NCI-H748 (cell line): Measurements from ENCODE around the gene KLK5.
A peak's percentile ranks its signal among the peaks of the same experiment; 100 is the strongest.
"Not testable (repeated sequence)": the region's sequence is repeated elsewhere in the genome, so short reads cannot be mapped to it uniquely, and the experiment has no call there.

Experiments
- DNase-seq: peaks from one replicate; lab custom pipeline; 2025; ENCODE audit not compliant: unreplicated experiment; lab: John Stamatoyannopoulos, UW

Gene KLK5

DNA sequence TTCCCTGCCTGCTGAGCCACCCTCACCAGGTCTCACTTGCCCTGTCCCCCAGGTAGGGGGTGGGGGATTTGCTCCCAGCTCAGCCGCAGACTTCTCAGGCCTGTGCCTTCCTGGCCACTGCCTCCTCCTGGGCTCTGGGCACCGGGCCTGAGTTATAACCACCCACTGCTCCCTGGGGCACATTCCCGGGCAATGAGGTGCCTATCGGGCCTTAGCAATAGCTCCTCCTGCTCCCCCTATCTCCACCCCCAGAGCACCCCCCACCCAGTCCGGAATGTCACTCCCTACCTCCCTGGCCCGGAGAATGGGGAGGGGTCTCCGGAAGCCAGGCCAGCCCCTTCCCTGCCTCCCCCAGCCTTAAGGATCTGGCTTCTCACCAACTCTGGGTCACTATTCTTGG lies at the start of gene KLK5:
TSS of gene KLK5 (minus strand) at position 129 of the 400 bp plus-strand sequence. CDS start 381 bp downstream, outside the sequence.
- no peak for DNase-seq

DNA sequence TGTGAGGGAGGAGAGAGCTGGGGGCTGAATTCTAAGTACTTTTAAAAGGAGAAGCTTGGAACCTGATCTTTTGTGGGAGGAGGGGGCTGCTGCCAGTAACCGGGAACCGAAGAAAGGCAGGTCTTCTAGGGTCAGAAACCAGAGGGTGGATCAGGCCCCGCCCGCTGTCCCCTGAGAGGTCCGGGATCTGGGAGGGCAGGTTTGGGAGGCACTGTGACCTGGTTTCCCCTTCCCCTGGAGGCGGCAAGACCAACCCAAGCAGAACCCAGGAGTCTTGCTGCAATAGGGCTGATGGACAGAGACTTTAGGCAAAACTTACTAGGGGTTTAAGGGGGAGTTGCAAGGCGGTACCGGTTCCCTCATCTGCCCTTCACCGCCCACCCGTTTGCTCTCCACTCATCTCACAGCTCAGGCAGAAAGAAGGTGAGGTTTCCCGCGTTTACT lies 49.3 kb upstream of the KLK5 start:
- no peak for DNase-seq

DNA sequence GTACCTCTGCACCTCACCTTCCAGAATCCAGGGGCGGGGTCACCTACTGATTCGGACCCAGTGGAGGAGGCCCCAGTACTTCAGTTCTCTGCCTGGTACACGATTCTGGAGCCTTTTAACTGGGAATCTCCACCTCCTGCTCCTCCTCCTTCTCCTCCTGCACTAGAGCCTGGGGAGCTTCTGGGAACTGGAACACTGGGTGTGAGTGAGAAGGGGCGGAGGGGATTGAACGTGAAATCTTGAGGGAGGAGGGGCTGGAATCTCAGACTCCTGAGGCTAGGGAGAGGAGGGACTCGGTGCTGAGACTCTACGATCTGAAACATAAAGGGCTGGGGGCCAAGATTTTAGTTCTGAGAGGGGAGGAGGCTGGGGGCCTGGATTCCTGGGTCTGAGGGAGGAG lies 48.7 kb upstream of the KLK5 start, which contains the start of gene KLK8:
TSS of gene KLK8 (minus strand) at position 90 of the 400 bp plus-strand sequence. CDS start 437 bp downstream, outside the sequence.
- DNase-seq, result no peak

DNA sequence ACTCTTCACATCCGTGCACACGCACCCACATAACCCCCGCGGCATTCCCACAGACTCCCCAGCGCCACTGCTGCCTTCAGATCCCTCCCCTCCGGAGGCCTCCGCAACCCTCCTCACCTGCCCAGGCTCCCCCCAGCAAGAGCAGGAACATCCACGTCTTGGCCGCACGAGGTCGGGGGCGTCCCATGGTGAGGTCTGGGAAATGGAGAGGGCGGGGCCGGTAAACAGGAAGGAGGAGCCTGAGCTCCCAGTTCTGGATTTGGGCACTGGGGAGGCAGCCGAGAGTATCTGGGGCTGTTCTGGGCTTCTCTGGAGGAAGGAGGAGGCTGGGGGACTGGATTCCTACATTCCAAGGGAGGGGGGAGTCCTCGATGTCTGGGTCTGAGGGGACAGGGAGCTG lies 48.1 kb upstream of the KLK5 start:
- no peak for DNase-seq

DNA sequence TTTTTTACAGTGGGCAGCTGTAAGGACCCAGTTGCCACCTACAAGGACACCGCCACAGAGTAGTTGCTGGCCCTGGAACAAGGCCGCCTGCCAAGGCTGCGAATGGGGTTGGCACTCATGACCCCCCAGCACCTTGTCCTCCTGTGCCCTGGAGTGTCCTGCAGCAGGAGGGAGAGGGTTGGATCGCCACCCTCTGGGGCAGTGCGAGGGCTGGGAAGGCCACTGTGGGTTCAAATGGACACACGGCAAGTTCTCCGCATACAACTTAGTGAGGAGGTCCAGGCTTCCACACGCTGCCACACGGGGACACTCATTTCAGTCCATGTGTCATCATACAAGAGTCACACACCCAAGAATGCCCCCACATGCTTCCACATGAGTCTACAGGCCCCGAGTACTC lies 47.6 kb upstream of the KLK5 start:
- DNase-seq, result no peak

GRCh38 chr19:50998686-50999085 lies 45.8 kb upstream of the KLK5 start:
- DNase-seq, result no peak

- no peak for DNase-seq
These were observed 45.2 kb upstream of the KLK5 start for GRCh38 chr19:50998061-50998460.

DNA sequence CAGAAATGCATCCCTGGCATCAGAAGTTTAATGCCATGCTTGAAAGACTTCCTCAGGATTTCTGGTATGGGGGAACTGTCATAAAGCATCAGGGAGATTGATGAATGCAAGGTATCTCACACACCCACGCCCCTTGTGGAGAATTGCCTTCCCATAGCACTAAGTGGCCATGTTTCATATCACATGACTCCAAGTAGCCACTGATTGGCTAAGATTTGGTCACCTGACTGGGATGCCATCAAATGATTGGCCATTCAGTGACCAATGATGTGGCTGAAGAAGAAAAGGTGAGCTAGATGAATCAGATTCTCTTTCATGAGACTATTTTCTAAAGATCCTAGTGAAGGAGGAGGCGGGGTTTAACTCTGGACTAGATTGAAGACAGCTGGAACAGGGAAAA lies 41.3 kb upstream of the KLK5 start:
- DNase-seq, result no peak

GRCh38 chr19:50992666-50993035 lies 39.8 kb upstream of the KLK5 start:
- no peak for DNase-seq

GRCh38 chr19:50984416-50984815 lies 31.6 kb upstream of the KLK5 start:
- DNase-seq, result not testable (repeated sequence)

DNA sequence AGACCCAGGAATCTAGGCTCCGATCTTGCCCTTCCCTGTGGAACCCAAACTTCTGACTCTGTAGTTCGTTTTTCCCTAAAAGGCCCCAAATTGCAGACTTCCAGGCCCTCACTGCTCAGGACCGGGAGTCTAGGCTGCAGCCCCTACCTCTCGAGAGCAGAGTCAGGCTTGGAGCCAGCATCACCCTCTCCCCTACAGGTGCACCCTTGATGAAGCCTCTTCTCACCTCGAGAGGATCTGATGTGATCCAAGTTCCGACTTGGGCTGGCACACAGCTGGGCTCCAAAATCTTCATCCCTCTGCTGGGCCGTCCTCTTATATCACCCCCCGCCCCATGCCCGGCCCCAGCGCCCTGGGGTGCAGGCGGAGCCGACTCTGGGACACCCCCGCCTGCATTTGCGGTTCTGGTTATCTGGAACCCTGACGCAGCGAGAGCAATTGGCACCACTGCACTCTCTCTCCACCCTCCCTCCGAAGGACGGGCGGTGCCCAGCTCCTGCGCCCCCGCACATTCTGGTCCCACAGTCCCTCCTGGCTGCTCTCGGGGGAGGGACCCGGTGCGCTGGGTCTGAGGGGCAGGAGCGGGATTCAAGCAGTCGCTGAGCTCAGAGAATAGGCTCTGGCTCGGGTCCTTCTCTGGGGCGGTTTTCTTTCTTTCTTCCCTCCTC lies 30.9 kb upstream of the KLK5 start, which contains the start of gene KLK7:
TSS of gene KLK7 (minus strand) at position 293 of the 668 bp plus-strand sequence. CDS start 1,518 bp downstream, outside the sequence.
- DNase-seq, result no peak

DNA sequence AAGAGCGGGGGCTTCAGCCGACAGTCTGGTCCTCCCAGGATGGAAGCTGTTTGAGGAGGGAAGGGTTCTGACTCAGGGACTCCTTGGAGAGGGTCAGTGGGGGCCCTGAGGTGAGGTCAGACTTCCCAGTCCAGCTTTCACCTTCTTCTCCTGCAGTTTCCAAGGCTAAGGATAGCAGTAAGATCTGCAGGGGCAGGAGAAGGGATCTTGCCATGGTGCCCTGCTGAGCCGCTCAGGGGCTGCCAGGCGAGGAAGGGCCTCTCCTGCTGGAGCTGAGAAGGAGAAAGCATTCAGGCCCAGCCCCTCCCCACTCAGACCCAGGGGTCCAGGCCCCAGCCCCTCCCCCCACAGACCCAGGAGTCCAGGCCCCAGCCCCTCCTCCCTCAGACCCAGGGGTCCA lies 29.3 kb upstream of the KLK5 start:
- DNase-seq, result no peak

- DNase-seq, result no peak
These were observed 28.8 kb upstream of the KLK5 start for GRCh38 chr19:50981587-50982146.

DNA sequence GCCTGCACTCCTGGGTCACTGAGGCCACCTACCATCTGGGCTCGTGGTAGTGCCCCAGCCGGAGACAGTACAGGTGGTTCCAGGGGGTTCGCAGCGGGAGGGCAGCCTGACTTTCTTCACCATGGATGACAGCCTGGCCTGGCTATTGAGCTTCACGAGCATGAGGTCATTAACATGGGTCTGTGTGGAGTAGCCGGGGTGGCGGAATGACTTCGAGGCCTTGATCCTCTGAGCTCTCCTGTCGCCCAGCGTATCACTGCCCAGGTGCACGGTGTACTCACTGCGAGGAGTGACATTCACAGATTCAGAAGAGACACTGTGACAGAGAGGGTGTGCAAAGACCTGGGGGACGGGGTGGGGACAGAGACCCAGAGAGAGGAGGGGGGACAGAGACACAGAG lies 27.4 kb upstream of the KLK5 start:
- DNase-seq, result no peak

GRCh38 chr19:50979758-50980157 lies 26.9 kb upstream of the KLK5 start:
- no peak for DNase-seq

- no peak for DNase-seq
These were observed 26.0 kb upstream of the KLK5 start for GRCh38 chr19:50978772-50979390.

GRCh38 chr19:50977626-50978025 lies 24.8 kb upstream of the KLK5 start:
- DNase-seq, result no peak

GRCh38 chr19:50975766-50976165 lies 22.9 kb upstream of the KLK5 start:
- peak; percentile 32 for DNase-seq

- DNase-seq, result no peak
These were observed 22.1 kb upstream of the KLK5 start for GRCh38 chr19:50974702-50975556.

- no peak for DNase-seq
These were observed 20.0 kb upstream of the KLK5 start for GRCh38 chr19:50972795-50973376.

DNA sequence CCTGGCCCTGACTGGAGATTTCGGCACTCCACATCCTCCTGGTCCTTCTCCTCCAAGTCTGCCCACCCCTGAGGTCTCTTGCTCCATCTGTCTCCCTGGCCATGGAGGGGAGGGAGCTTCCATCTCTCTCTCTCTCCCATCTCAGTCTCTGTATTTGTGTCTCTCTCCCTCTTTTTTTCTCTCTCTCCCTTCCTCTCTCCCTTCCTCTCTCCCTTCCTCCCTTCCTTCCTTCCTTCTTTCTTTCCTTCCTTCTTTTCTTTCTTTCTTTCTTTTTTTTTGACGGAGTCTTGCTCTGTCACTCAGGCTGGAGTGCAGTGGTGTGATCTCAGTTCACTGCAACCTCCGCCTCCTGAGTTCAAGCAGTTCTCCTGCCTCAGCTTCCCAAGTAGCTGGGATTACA lies 17.0 kb upstream of the KLK5 start:
- not testable (repeated sequence) for DNase-seq
